ENCODE results near the gene ATP6V1F.

DNA sequence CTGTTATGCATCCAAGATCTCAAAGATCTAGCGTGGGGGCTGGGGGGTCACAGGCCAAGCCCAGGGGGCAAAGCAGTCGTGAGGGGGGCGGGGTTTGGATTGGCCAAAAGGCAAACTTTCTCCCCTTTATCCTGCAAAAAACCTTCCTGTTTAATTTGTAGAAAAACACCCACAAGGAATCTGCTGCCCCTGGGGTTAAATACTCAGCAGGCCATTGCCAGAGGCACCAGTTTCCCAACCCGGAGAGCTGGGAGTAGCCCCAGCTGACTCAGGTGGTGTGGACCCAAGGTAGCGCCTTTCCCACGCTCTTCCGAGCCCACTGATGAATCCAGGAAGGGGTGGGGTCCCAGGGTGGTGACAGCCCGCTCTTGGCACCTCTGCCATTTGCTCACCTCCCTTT, 26.5 kb downstream of the ATP6V1F start:
- TF ChIP-seq, protein P1, sequence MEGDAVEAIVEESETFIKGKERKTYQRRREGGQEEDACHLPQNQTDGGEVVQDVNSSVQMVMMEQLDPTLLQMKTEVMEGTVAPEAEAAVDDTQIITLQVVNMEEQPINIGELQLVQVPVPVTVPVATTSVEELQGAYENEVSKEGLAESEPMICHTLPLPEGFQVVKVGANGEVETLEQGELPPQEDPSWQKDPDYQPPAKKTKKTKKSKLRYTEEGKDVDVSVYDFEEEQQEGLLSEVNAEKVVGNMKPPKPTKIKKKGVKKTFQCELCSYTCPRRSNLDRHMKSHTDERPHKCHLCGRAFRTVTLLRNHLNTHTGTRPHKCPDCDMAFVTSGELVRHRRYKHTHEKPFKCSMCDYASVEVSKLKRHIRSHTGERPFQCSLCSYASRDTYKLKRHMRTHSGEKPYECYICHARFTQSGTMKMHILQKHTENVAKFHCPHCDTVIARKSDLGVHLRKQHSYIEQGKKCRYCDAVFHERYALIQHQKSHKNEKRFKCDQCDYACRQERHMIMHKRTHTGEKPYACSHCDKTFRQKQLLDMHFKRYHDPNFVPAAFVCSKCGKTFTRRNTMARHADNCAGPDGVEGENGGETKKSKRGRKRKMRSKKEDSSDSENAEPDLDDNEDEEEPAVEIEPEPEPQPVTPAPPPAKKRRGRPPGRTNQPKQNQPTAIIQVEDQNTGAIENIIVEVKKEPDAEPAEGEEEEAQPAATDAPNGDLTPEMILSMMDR (IDR thresholded peaks at IDR 0.05; ENCODE audit: low read depth, low read length), result no peak
- no peak for TF ChIP-seq EZH2phosphoT487 (IDR thresholded peaks at IDR 0.05; ENCODE audit: low read depth)
